GM21825 (cell line): Measurements from ENCODE around the gene MAPKAP1.

Experiments
- ATAC-seq: cut with Tn5 transposase; IDR thresholded peaks from one replicate; pipeline ENCODE4 v1.9.1; 2021; ENCODE audit warnings: mild to moderate bottlenecking, moderate library complexity; ENCODE audit not compliant: unreplicated experiment

The MAPKAP1 gene

GRCh38 chr9:125541840-125542243, 165.2 kb downstream of the MAPKAP1 start:
- no peak for ATAC-seq

- ATAC-seq = no peak
Measured at GRCh38 chr9:125540497-125540896, 166.5 kb downstream of the MAPKAP1 start.

- no peak for ATAC-seq
Measured at GRCh38 chr9:125538092-125538473, 168.9 kb downstream of the MAPKAP1 start.

- ATAC-seq = no peak
Measured at GRCh38 chr9:125537442-125538091, 169.4 kb downstream of the MAPKAP1 start.

GRCh38 chr9:125536776-125537175, 170.2 kb downstream of the MAPKAP1 start:
- no peak for ATAC-seq

GRCh38 chr9:125536167-125536772, 170.7 kb downstream of the MAPKAP1 start:
- no peak for ATAC-seq

- no peak for ATAC-seq
Measured at GRCh38 chr9:125534971-125535701, 171.9 kb downstream of the MAPKAP1 start.

GRCh38 chr9:125532812-125533594, 174.0 kb downstream of the MAPKAP1 start:
- ATAC-seq = no peak

- no peak for ATAC-seq
Measured at GRCh38 chr9:125532412-125532811, 174.6 kb downstream of the MAPKAP1 start.

- peak; percentile 57 for ATAC-seq
Measured at GRCh38 chr9:125529589-125530515, 177.2 kb downstream of the MAPKAP1 start.

GRCh38 chr9:125529107-125529506, 177.9 kb downstream of the MAPKAP1 start:
- no peak for ATAC-seq

GRCh38 chr9:125527471-125528002, 179.5 kb downstream of the MAPKAP1 start:
- ATAC-seq = no peak

- ATAC-seq = no peak
Measured at GRCh38 chr9:125525921-125526631, 180.9 kb downstream of the MAPKAP1 start.

- no peak for ATAC-seq
Measured at GRCh38 chr9:125524583-125525355, 182.2 kb downstream of the MAPKAP1 start.

GRCh38 chr9:125523681-125524080, 183.3 kb downstream of the MAPKAP1 start:
- no peak for ATAC-seq

- no peak for ATAC-seq
Measured at GRCh38 chr9:125522328-125522725, 184.7 kb downstream of the MAPKAP1 start.

- no peak for ATAC-seq
Measured at GRCh38 chr9:125521462-125522327, 185.3 kb downstream of the MAPKAP1 start.

GRCh38 chr9:125519734-125520133, 187.3 kb downstream of the MAPKAP1 start:
- no peak for ATAC-seq
